IPS-15b (cell line): ENCODE measurements around the gene ITGB6.

ENCODE experiments used
- H3K27me3 ChIP-seq: one replicate; pipeline ENCODE4 v1.6.1; 2013; ENCODE audit warnings: low read length; ENCODE audit not compliant: control insufficient read depth, insufficient read depth
- H3K36me3 ChIP-seq: one replicate; pipeline ENCODE4 v1.6.1; 2013; ENCODE audit warnings: low read length; ENCODE audit not compliant: control insufficient read depth, insufficient read depth
- H3K4me1 ChIP-seq: one replicate; pipeline ENCODE4 v1.6.1; 2013; ENCODE audit warnings: mild to moderate bottlenecking, low read length; ENCODE audit not compliant: control insufficient read depth, insufficient read depth
- H3K4me3 ChIP-seq: one replicate; pipeline ENCODE4 v1.5.1; 2013; ENCODE audit warnings: low read depth, low read length
- H3K9ac ChIP-seq: one replicate; pipeline ENCODE4 v1.6.1; 2013; ENCODE audit warnings: low read depth, mild to moderate bottlenecking, low read length
- H3K9me3 ChIP-seq: one replicate; pipeline ENCODE4 v1.6.1; 2013; ENCODE audit warnings: mild to moderate bottlenecking, low read length; ENCODE audit not compliant: control insufficient read depth, insufficient read depth

ITGB6 gene

GRCh38 chr2:160144280-160144990, 55.6 kb downstream of the ITGB6 start:
- Histone ChIP-seq H3K27me3 (no peaks in the 10 kb centered on the region), H3K9me3 (no peaks in the 10 kb centered on the region), H3K4me1 (no peaks in the 10 kb centered on the region), H3K36me3 (no peaks in the 10 kb centered on the region), H3K4me3 (no peak overlapping the region), H3K9ac (no peak overlapping the region)

- Histone ChIP-seq H3K4me3 (no peak overlapping the region), H3K4me1 (no peaks in the 10 kb centered on the region), H3K9me3 (no peaks in the 10 kb centered on the region), H3K9ac (no peak overlapping the region), H3K36me3 (no peaks in the 10 kb centered on the region), H3K27me3 (no peaks in the 10 kb centered on the region)
These were observed 57.6 kb downstream of the ITGB6 start for GRCh38 chr2:160142472-160142871.

- H3K4me3 ChIP-seq: no peak overlapping the region
- H3K9ac ChIP-seq: no peak overlapping the region
- H3K27me3 ChIP-seq: no peaks in the 10 kb centered on the region
- H3K4me1 ChIP-seq: no peaks in the 10 kb centered on the region
- no peaks in the 10 kb centered on the region for H3K36me3 ChIP-seq
- no peaks in the 10 kb centered on the region for H3K9me3 ChIP-seq
These were observed 58.2 kb downstream of the ITGB6 start for GRCh38 chr2:160141912-160142311.

DNA sequence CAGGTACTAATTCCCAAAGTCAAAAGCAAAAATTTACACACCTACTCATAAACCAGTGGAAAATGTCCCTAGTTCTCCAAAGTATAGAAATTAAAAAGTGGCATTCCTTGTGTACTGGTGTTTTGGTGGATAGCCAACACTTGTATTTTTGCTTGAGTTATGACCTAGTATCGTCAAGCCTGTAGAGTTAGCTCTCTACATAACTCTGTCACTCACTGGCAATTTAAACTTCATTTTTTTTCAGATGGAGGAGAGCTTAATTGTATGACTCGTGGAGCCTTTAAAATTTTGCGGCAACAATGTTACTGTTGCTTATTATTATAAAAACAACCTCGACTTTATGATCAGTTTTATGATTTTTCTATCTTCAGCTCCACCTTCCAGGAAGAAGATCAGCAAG, 58.7 kb downstream of the ITGB6 start:
- Histone ChIP-seq H3K4me3 (no peak overlapping the region), H3K27me3 (no peaks in the 10 kb centered on the region), H3K4me1 (no peaks in the 10 kb centered on the region), H3K9ac (no peak overlapping the region), H3K36me3 (no peaks in the 10 kb centered on the region), H3K9me3 (no peaks in the 10 kb centered on the region)

DNA sequence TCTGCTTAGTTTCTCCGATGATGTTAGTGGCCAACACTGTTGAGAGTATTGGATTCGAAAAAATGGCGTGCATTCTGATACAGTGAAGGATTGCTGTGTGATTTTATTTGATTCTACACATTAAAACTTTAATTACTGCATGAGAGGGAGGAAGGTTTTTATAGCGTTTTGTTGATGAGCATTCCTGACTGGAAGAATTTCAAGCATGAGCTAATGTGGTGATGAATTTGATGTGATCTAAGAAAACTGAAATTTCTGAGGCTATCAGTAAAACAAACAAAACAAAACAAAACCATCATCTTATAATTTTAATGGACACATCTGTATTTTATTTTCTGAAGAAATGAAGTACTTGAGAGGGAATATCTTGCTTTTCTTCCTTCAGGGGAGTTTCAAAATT, 59.6 kb downstream of the ITGB6 start:
- Histone ChIP-seq H3K27me3 (no peaks in the 10 kb centered on the region), H3K36me3 (no peaks in the 10 kb centered on the region), H3K4me3 (no peak overlapping the region), H3K9me3 (no peaks in the 10 kb centered on the region), H3K4me1 (no peaks in the 10 kb centered on the region), H3K9ac (no peak overlapping the region)

GRCh38 chr2:160139991-160140390, 60.1 kb downstream of the ITGB6 start:
- H3K4me1 ChIP-seq: no peaks in the 10 kb centered on the region
- H3K4me3 ChIP-seq: no peak overlapping the region
- H3K9ac ChIP-seq: no peak overlapping the region
- H3K27me3 ChIP-seq: no peaks in the 10 kb centered on the region
- no peaks in the 10 kb centered on the region for H3K9me3 ChIP-seq
- no peaks in the 10 kb centered on the region for H3K36me3 ChIP-seq

- Histone ChIP-seq H3K27me3 (no peaks in the 10 kb centered on the region), H3K36me3 (no peaks in the 10 kb centered on the region), H3K9me3 (no peaks in the 10 kb centered on the region), H3K9ac (no peak overlapping the region), H3K4me3 (no peak overlapping the region), H3K4me1 (no peaks in the 10 kb centered on the region)
These were observed 60.7 kb downstream of the ITGB6 start for GRCh38 chr2:160139350-160139749.

DNA sequence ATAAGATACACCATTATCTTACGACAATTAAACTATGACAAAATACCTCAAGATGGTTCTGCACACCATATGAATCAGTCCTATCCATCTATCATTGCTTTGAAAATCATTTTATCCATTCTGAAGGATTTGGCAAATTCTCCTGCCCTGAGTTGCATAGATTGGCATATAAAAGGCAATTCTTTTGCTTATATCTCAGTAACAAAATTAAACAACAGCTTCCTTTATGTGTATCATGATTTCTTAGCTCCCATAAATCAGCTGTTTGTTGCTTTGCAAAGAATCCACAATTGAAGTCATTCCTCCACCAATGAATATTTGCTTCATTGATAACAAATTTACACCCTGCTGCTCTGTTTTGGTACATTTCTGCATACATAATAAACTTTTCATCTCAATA, 61.7 kb downstream of the ITGB6 start:
- Histone ChIP-seq H3K27me3 (no peaks in the 10 kb centered on the region), H3K4me3 (no peak overlapping the region), H3K36me3 (no peaks in the 10 kb centered on the region), H3K4me1 (no peaks in the 10 kb centered on the region), H3K9me3 (no peaks in the 10 kb centered on the region), H3K9ac (no peak overlapping the region)

GRCh38 chr2:160137464-160137863, 62.6 kb downstream of the ITGB6 start:
- H3K4me1 ChIP-seq: no peaks in the 10 kb centered on the region
- H3K36me3 ChIP-seq: no peaks in the 10 kb centered on the region
- H3K9me3 ChIP-seq: no peaks in the 10 kb centered on the region
- H3K27me3 ChIP-seq: no peaks in the 10 kb centered on the region
- H3K9ac ChIP-seq: no peak overlapping the region
- no peak overlapping the region for H3K4me3 ChIP-seq

GRCh38 chr2:160132761-160133160, 67.3 kb downstream of the ITGB6 start:
- H3K9me3 ChIP-seq: no peaks in the 10 kb centered on the region
- H3K4me3 ChIP-seq: no peak overlapping the region
- no peaks in the 10 kb centered on the region for H3K27me3 ChIP-seq
- H3K4me1 ChIP-seq: no peaks in the 10 kb centered on the region
- no peak overlapping the region for H3K9ac ChIP-seq
- no peaks in the 10 kb centered on the region for H3K36me3 ChIP-seq

DNA sequence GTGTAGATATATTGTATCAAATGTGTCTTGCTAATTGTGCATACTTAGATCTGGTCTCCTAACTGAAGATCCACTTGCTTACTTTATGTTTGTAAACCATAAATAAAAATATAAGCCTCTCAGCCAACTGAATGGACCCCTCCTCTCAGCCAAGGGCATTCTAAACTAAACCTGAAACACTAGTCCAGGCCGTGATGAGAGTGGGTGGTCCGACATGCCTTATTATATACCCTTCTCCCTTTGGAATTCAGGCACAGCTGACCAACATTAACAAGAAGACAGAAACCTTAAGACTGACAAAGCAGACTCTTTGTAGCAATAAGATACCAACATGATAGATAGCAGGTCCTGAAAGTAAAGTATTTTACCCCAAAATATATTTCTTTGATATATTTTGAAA, 73.3 kb downstream of the ITGB6 start:
- Histone ChIP-seq H3K36me3 (no peaks in the 10 kb centered on the region), H3K4me1 (no peaks in the 10 kb centered on the region), H3K4me3 (no peak overlapping the region), H3K27me3 (no peaks in the 10 kb centered on the region), H3K9ac (no peak overlapping the region), H3K9me3 (no peaks in the 10 kb centered on the region)

GRCh38 chr2:160126315-160126714, 73.8 kb downstream of the ITGB6 start:
- no peaks in the 10 kb centered on the region for H3K36me3 ChIP-seq
- H3K27me3 ChIP-seq: no peaks in the 10 kb centered on the region
- no peaks in the 10 kb centered on the region for H3K4me1 ChIP-seq
- no peak overlapping the region for H3K9ac ChIP-seq
- H3K9me3 ChIP-seq: no peaks in the 10 kb centered on the region
- H3K4me3 ChIP-seq: no peak overlapping the region
